ENCODE measurements around the gene THRAP3.
"Not testable (repeated sequence)": the region's sequence is repeated elsewhere in the genome, so short reads cannot be mapped to it uniquely, and the experiment has no call there.

Gene THRAP3

GRCh38 chr1:36204347-36204909 lies 19.8 kb upstream of the THRAP3 start:
- no peak for DNase-seq (ENCODE audit: low spot score)

GRCh38 chr1:36206323-36206858 lies 17.9 kb upstream of the THRAP3 start:
- no peak for DNase-seq (ENCODE audit: low spot score)

- DNase-seq (ENCODE audit: low spot score): no peak
These were observed 16.9 kb upstream of the THRAP3 start for GRCh38 chr1:36207339-36207738.

GRCh38 chr1:36208978-36209703 lies 15.1 kb upstream of the THRAP3 start:
- DNase-seq (ENCODE audit: low spot score): no peak

GRCh38 chr1:36211307-36211706 lies 12.9 kb upstream of the THRAP3 start:
- DNase-seq (ENCODE audit: low spot score): no peak

GRCh38 chr1:36211841-36212240 lies 12.4 kb upstream of the THRAP3 start:
- no peak for DNase-seq (ENCODE audit: low spot score)

- DNase-seq (ENCODE audit: low spot score): peak; percentile 67
These were observed 11.5 kb upstream of the THRAP3 start for GRCh38 chr1:36212782-36213181.

- peak; percentile 50 for DNase-seq (ENCODE audit: low spot score)
These were observed 6.6 kb upstream of the THRAP3 start for GRCh38 chr1:36217670-36218069.

- DNase-seq (ENCODE audit: low spot score): not testable (repeated sequence)
These were observed 2.3 kb upstream of the THRAP3 start for GRCh38 chr1:36221901-36222300.

GRCh38 chr1:36222481-36223380 lies 1.5 kb upstream of the THRAP3 start:
- no peak for DNase-seq (ENCODE audit: low spot score)

GRCh38 chr1:36223381-36223995 lies 755 bp upstream of the THRAP3 start:
- peak; percentile 51 for DNase-seq (ENCODE audit: low spot score)

- peak; percentile 88 for DNase-seq (ENCODE audit: low spot score)
These were observed 467 bp downstream of the THRAP3 start for GRCh38 chr1:36224537-36225282.

GRCh38 chr1:36225283-36225899 lies 1.1 kb downstream of the THRAP3 start:
- no peak for DNase-seq (ENCODE audit: low spot score)

- not testable (repeated sequence) for DNase-seq (ENCODE audit: low spot score)
These were observed 6.0 kb downstream of the THRAP3 start for GRCh38 chr1:36230279-36230678.

GRCh38 chr1:36231191-36231590 lies 6.9 kb downstream of the THRAP3 start:
- peak; percentile 67 for DNase-seq (ENCODE audit: low spot score)

- peak; percentile 28 for DNase-seq (ENCODE audit: low spot score)
These were observed 8.2 kb downstream of the THRAP3 start for GRCh38 chr1:36232212-36233095.

GRCh38 chr1:36236302-36236701 lies 12.1 kb downstream of the THRAP3 start:
- no peak for DNase-seq (ENCODE audit: low spot score)

- DNase-seq (ENCODE audit: low spot score): no peak
These were observed 14.2 kb downstream of the THRAP3 start for GRCh38 chr1:36238433-36238832.

GRCh38 chr1:36239941-36240637 lies 15.8 kb downstream of the THRAP3 start:
- no peak for DNase-seq (ENCODE audit: low spot score)
